Stimulated activated CD4-positive, alpha-beta T cell treated with anti-CD3 and anti-CD28 coated beads, Interleukin-4, amount 100 ng/mL, for 1 hour (primary cell): ENCODE measurements around the gene SORBS2.

ENCODE experiments used
- DNase-seq: peaks from one replicate; pipeline ENCODE4 v3.0.0-alpha.2; 2020

The SORBS2 gene

DNA sequence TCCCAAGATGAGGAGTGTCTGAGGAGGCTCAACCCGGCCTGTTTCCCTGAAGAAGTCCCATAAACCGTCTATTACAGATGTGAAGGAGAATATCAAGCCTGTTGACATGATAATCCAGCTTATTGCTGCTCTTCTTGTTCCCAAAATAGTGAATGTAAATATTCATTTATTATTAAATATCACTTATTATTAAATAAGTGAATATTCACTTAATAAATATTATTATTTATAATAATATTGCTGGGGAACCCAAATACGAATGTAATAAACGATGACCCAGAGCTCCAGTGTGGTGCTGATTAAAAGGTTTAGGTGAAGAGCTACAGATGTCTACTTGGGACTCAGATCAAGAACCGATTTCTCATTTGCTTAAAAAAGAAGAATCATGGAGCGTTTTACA is 23.8 kb upstream of the SORBS2 start:
- DNase-seq, result no peak

GRCh38 chr4:185835336-185835735 is 23.3 kb upstream of the SORBS2 start:
- no peak for DNase-seq

- no peak for DNase-seq
These were observed 22.8 kb upstream of the SORBS2 start for GRCh38 chr4:185834778-185835177.

- no peak for DNase-seq
These were observed 22.1 kb upstream of the SORBS2 start for GRCh38 chr4:185834088-185834487.

GRCh38 chr4:185833055-185833598 is 21.1 kb upstream of the SORBS2 start:
- DNase-seq, result no peak

DNA sequence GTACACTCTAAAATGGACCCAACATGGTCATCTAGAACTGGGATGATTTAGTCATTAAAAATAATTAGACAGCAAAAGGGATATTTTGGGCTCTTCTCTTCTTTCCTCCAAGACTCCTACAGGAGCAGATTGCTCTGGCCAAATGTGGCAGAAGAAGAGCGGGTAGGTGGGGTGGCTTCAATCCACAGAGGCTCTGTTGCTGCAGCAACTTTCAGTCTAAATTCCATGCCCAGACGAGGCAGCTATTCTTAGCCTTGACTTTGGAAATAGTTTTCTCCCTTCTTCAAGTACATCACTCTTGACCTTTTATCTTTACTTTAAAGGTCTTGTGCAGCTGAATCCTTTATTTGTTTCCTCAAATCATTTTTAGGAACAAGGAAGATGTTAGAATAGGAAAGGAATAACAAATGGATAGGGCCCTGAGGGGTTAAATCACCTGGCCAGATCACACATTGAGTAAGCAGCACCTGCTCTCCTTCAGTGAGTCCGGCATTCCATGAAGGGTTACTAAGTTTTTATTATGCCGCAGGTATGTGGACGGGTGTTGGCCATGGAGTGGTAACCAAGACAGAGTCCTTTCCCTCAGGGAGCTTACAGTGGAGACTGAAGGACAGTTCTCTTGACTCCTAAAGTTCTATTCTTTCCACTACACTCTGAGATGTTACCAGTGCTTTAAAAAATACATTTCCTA is 19.3 kb upstream of the SORBS2 start:
- no peak for DNase-seq

DNA sequence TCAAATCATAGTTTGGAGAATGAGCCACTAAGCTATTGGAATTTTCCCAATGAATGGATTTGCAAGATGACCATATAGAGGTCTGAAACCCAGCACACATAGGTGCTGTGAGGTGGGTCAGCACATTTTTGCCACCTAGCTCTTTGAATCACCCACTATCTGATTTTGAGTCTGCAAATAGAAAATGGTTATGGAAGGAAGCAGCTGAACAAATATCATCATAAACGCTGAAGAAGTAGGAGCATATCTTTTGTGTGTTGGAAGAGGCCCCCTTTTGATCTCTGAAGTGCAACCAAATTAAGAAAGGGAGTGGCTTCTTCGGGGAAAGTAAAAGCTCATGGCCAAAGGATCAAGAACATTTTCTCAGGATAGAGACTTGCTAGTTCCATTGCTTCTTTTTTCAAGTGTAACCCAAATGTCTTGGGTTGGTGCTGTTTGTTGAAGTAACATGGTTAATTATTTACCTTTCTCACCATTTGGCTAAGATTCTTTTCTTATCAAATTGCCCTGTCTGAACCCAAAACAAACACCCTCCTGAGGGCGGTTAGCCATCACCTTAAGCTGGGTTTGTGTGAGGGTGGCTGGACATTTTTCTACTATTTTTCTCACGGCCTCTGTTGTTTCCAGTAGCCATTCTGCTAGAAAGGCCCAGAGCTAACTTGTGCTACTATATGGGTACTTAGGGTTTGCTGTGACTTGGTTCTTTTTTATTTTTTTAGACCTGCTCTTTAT is 18.4 kb upstream of the SORBS2 start:
- DNase-seq, result no peak

DNA sequence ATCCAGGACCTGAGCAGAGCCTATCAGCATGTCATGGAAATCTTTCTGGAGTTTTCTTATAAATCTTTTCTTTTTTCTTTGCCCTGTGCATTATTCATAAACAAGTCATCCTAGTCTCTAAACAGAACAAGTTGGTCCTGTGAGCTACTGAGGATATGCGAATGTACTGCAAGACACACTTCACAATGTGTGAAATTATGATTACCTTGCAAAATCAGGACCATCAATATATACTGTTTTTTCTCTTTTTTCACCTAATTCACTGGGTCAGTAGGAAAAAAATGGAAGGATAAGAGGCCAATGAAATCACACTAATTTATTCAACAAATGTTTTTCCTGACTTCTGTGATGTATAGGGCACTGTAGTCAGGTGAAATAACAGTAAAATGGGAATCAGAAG is 14.4 kb upstream of the SORBS2 start:
- no peak for DNase-seq

DNA sequence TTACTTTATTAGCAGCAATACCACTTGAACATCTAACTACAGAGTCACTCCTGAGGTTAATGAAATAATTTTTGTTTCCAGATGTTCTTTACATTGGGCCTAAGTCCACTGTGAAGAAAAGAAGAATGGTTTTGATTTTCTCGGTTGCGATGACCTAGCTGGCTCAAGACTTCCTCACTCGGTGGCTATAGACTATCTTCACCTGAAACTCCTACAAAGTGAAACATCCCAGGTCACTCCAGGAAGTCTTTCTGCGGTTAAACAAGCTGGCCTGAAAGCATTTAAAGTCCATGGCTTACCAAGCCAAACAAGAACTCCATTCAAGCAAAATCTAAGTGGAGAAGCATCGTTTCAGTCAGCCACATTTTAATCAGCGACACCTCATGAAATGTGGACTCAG is 13.7 kb upstream of the SORBS2 start:
- no peak for DNase-seq

GRCh38 chr4:185822791-185823190 is 10.8 kb upstream of the SORBS2 start:
- no peak for DNase-seq

GRCh38 chr4:185821029-185821419 is 9.0 kb upstream of the SORBS2 start:
- DNase-seq, result no peak

DNA sequence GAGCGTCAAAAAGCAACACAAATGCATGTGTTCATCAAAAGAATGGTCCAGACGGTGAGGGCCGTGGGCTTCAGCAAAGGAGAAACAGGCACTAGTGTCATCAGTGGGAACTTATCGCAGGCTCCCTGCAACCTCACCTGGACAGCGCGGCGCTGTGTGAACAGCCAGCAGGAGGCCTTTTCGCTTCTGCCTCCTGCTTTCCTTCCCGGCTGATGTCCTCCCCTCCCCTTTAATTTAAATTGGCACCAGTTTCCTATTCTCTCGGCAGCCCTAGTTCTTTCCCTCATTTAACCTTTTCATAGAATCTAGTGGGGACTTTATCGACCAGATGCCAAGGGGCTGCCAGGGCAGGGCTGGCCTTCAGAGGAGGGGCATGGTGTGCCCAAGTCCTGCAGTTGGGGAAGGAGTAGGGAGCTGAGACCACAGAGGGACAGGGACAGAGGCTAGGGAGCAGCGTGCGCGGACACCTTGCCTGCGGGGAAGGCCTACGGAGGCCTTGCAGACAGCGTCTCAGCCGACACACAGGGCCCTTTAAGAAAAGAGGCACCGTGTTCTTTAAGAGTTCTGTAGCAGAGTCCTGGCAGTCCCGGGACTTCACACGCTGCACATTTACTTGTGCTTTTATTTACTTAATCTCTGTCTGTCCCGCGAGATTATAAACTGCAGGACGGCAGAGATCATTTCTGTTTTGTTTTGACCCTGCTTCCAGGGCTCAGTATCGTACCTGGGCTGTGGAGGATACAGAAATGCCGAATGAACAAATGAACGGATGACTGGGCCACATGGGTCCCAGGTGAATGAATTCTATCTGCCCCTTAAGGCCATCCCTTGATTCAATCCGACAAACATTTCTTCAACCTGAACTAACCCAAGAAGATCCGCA is 8.4 kb upstream of the SORBS2 start:
- DNase-seq, result no peak

DNA sequence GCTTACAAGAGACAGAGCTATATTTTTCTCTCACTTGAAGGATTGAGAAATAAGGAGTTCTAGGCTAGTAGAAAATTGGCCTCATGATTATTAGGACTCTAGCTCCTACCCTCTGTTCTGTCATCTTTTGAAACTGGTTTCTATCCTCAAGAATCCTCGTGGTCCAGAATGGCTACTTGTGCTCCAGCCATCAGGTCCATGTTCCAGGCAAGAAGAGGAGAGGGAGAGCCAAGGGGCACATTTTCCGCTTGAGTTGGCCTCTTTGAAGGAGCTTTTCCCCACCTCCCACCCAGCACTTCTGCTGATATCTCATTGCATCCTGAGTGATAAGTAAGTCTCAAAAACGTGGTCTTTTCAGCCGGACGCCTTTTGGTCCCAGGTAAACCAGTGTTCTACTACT is 7.2 kb upstream of the SORBS2 start:
- no peak for DNase-seq

GRCh38 chr4:185817403-185817818 is 5.4 kb upstream of the SORBS2 start:
- no peak for DNase-seq

DNA sequence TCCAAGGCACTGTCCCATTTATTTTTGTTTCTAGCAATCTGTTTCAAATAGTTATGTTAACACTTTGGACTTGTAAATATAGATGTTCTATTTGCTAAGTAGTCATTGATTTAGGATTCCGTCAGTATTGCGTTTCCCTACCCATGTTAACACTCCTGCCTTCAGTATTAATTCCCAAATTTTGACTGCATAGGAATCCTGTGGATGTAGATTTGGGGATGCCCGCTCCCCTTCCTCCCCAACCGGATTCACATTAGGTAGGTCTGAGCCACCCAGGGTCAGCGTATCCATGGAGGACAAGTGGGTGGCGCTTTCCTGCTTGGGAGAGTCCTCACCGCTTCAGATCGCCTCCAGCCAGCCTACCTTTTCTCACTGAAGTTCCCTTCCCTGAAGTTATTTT is 1.1 kb upstream of the SORBS2 start:
- DNase-seq, result no peak

GRCh38 chr4:185810746-185811508 is 1.1 kb downstream of the SORBS2 start:
- no peak for DNase-seq

GRCh38 chr4:185809533-185810071 is 2.4 kb downstream of the SORBS2 start:
- DNase-seq, result no peak

GRCh38 chr4:185809121-185809520 is 2.9 kb downstream of the SORBS2 start:
- no peak for DNase-seq

- DNase-seq, result no peak
These were observed 6.0 kb downstream of the SORBS2 start for GRCh38 chr4:185805979-185806378.

GRCh38 chr4:185805262-185805802 is 6.7 kb downstream of the SORBS2 start:
- no peak for DNase-seq

DNA sequence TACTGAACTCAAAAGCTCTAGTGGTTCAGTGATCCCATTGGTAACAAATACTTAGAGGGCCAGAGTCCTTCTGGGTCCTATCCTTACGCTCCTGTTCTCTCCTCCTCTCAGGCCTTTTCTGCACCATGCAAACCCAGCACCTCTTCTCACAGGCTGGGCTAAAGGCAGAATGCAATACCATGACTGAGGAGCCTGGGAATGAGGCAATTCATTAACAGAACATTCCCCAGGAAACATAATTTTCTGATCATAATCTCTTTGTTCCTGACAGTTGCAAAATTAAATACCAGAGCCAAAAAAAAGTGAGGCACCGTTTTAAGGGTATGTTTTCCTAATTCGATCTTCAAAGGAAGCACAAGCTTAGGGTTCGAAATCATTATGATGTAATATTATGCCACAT is 9.0 kb downstream of the SORBS2 start:
- no peak for DNase-seq

DNA sequence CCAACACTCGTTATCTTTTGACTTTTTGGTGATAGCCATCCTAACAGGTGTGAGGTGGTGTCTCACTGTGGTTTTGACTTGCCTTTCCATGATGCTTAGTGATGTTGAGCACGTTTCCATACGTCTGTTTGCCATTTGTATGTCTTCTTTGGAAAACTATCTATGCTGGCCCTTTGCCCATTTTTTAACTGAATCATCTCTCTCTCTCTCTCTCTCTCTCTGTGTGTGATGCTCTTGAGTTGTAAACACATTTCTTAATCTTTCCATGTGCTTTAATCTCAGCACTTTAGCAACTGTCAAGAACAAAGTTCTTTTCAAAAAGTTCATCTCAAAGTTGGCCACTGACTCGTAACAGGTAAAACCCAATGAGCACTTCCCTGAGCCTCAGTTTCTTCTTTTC is 10.5 kb downstream of the SORBS2 start:
- no peak for DNase-seq
